Kidney capillary endothelial cell (primary cell): ENCODE results near the gene TNRC18.
"Not testable (repeated sequence)": the region's sequence is repeated elsewhere in the genome, so short reads cannot be mapped to it uniquely, and the experiment has no call there.

ENCODE experiments used
- DNase-seq: peaks from one replicate; pipeline ENCODE4 v3.0.0-alpha.2; 2018; ENCODE audit warnings: low spot score

The TNRC18 gene

GRCh38 chr7:5349437-5350173, 74.0 kb downstream of the TNRC18 start:
- DNase-seq, result no peak

DNA sequence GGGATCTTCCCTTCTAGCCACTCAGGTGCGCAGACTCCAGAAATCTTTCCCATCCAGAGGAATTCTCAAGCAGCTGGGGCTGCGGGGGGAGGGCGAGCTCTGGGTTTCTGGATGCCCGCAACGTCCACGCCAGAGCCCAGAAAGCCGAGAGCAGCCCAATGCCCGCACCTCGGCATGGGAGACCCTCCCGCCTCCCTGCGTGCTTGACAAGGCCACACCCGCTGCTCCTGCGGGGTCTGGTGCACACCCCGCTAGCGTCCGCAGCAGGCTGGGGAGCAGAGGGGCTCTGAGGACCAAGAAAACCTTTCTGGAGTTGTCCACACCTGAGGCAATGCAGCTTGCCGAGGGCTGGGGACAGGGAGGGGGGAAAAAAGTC, 74.6 kb downstream of the TNRC18 start:
- no peak for DNase-seq

DNA sequence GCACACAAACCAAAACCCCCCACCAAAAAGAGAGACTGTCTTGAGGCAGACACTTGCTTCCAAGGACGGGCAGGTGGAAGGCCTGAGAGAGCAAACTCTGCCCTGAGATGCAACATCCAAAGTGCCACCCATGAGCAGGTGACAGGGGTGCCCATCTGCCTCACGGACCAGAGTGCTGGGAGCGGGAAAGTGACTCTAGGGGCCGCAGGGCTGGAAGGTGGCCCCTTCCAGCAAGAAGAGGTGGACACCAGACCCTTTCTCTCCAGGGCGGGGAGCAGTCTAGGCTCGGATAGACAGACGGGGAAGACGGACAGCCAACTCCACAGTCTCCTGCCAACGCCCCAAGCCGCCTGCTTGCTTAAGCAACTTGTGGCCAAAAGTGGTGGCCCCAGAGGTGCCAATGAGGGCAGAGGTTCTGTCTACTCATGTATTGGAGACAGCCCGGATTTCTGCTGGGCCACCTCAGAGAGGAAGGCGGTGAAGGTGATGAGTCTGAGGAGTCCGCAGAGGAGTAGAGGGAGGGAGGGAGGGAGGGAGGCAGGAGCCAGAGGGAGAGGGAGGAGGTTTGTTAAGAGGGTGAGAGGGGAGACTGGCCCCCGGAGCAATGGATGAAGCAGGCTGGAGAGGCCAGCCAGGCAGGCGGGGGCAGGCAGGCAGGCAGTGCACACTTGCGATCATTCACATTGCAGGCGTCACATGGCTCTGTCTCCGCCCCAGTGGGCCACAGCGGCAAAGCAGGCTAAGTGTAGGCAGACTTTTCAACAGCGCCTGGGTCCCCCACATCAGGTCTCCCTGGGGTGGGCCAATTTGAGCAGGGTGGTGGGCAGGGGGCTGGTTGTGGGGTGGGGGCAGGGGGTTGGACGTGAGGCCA, 75.3 kb downstream of the TNRC18 start:
- DNase-seq, result no peak

- no peak for DNase-seq
These were observed 78.0 kb downstream of the TNRC18 start for GRCh38 chr7:5345671-5346070.

- DNase-seq, result no peak
These were observed 78.5 kb downstream of the TNRC18 start for GRCh38 chr7:5345171-5345570.

DNA sequence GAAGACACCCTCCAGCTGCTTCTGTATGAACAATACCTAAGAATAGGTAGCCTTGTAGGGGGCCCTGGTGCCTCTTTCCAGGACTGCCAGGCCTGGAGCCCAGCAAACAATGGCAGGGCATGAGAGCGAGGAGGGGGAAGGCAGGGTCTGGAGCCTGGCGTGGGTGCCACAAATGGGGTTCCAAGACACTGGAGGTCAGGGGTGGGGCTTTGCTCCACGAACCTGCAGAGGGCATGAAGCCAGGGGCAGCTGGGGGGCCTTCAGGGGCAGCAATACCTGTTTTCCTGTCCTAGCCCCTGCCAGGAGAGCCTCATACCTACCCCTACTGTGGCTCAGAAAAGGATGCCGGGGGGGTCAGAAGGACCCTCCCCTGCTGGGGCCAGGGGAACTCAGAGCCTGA, 79.3 kb downstream of the TNRC18 start:
- DNase-seq, result no peak

- DNase-seq, result no peak
These were observed 79.8 kb downstream of the TNRC18 start for GRCh38 chr7:5343884-5344283.

- DNase-seq, result no peak
These were observed 81.0 kb downstream of the TNRC18 start for GRCh38 chr7:5342631-5343030.

- no peak for DNase-seq
These were observed 83.7 kb downstream of the TNRC18 start for GRCh38 chr7:5339955-5340354.

GRCh38 chr7:5337047-5337446, 86.6 kb downstream of the TNRC18 start:
- no peak for DNase-seq

DNA sequence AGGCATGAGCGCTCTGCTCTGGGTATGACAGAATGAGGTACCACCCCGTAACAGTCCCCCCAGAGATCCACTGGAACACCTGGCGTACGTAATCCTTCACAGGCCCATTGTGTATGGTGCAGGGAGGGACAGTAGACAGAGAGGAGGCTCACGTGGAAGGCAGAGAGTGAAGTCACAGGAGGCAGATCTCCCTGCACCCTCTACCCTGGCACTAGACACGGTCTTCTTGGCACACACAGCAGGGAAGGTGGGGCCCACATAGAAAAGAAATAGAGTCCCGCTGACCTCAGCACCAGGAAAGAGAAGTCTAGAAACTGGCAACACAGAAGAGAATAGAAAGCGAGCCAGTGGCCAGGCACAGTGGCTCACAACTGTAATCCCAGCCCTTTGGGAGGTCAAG, 89.0 kb downstream of the TNRC18 start:
- DNase-seq, result no peak

DNA sequence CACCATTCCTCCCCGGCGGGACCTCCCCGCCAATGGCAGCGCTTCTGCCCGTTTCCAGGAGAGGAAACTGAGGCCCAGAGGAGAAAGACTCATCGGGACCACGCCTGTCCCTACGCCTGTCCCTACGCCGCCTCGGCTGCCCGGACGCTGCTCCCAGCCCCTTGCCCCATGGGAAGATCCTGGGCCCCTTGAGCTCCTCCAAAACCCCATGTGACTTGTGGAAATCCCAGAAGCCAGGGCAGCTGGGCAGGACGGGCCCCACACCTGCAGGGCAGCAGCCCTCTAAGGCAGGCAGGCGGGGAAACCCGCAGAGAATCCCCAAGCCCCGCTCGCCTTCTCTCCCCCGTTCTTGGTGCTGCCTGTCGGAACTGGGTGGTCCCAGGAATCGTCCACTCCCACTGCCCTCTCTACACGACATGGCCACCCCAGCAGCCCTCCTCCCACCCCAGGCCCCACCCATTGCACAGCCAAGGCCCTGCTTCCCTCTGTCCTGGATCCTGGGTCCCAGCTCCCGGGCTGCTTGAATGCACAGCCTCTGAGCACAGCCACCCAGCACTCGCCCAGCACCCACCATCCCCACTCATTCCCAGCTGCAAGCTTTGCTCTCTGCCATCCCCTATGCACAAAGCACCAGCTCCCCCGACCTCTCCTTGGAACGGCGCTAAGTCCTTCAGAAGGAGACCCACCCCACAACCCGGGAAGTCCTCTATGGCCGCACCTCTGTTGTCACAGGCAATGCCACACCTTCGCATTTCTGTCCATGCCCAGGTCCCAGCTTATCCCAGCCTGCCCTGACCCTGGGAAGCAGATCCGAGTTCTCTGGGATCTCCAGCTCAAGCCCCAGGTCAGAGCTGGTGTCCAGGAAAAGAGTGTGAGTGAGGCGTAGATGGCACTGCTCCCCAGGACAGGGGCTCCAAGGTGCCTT, 90.3 kb downstream of the TNRC18 start:
- no peak for DNase-seq

DNA sequence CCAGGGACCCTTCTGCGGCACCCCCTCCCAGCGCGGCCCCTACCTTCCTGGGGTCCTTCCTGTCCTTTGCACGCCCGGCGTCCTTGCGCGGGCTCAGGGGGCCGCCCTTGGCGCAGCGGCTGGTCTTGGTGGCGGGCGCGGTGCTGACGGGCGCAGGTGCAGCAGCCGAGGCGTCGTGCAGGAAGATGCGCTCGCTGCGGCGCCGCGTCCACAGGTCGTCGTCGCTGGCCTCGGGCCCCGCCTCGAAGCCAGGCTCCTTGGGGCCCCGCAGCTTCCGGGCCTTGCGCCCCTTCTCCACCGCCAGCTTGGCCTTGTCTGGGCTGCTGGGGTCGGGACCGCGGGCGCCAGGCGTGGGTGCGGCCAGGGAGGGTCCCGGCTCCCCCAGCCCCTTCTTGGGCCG, 91.1 kb downstream of the TNRC18 start:
- DNase-seq, result no peak

GRCh38 chr7:5330288-5330687, 93.3 kb downstream of the TNRC18 start:
- no peak for DNase-seq

DNA sequence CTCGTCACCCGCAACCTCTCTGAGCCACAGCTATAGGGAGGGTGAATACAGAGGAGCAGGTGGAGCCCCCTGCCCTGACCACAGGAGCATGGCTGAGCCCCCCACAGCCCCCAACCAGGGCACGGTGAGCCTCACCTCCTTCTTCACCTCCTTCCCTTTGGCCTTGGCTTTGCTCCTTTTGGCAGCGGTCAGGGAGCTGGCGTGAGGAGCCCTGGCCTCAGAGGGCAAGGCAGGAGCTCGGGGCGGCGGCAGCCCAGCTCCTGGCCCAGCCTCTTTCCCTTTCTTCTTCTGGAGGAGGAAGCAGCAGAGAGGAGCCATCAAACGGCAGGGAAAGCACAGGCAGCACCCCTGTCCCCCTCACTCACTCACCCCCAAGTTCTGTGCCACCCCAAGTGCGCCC, 98.7 kb downstream of the TNRC18 start:
- no peak for DNase-seq

- not testable (repeated sequence) for DNase-seq
These were observed 99.5 kb downstream of the TNRC18 start for GRCh38 chr7:5323800-5324781.

- DNase-seq, result no peak
These were observed 100.8 kb downstream of the TNRC18 start for GRCh38 chr7:5322621-5323410.

DNA sequence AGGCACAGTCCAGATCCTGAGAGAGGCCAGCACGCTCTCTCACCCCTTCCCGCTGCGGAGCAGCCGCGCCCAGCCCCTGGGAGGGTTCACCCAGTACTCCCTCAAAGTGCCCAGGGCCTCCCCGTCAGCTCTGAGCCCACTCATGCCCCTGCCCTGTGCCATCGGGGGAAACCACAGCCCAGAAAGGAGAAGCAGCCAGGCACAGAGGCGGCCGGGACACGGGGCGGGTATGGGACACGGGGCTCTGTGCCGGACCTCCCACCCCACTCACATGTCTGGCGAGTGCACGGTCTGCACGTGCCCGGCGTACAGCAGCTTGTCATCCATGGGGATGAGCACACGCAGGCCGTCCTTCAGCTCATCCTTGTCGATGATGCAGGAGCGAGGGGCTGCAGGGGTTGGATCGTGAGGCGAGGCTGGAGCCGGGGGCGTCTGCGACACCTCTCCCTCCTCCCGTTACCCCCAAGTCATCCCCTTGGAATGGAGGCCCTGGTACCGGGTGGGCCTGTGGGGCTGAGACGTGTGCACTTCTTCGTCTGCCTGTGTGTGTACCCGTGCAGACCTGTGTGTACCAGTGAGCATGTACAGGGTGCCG, 102.7 kb downstream of the TNRC18 start:
- DNase-seq, result no peak

- no peak for DNase-seq
These were observed 103.2 kb downstream of the TNRC18 start for GRCh38 chr7:5320391-5320790.

DNA sequence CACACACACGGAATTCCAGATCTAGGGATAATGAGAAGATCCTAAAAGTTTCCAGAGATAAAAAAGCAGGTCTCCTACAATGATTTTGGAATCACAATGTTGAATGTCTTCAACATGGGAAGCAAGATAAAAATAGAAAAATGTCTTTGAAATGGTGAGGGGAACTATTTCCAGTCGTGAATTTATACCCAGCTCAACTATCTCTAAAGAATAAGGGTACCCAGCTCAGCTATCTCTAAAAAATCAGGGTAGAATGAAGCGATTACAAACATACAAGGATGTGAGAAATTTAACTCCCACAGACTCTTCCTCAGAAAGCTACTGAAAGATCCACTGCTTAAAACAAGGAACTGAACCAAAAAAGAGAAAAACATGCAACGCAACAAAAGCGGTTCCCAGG, 105.0 kb downstream of the TNRC18 start:
- not testable (repeated sequence) for DNase-seq
